Activated T-helper 1 cell treated with anti-CD3 and anti-CD28 coated beads, Interleukin-12 subunit alpha, Interleukin-12 subunit beta, Interleukin-2, Interleukin-4 antibody, amounts not matched to agents 30 ng/mL and 10 ng/mL and 1 ng/mL, durations not matched to agents 14 hours and 24 hours and 36 hours (primary cell): ENCODE results near the gene NUDT8. TPM values are rescaled to one million over a fixed set of nuclear protein-coding genes. Genes with fewer than 3 reads are reported as not detected.
A peak's percentile ranks its signal among the peaks of the same experiment; 100 is the strongest.

Experiments
- DNase-seq: peaks from one replicate; pipeline ENCODE4 v3.0.0; 2021; ENCODE audit warnings: low spot score
- H3K27ac Mint-ChIP-seq: one replicate; pipeline ENCODE4 v1.8.0; 2021; ENCODE audit warnings: mild to moderate bottlenecking, mixed read lengths
- H3K27me3 Mint-ChIP-seq: one replicate; pipeline ENCODE4 v1.8.0; 2022; ENCODE audit warnings: mild to moderate bottlenecking, moderate library complexity, mixed read lengths; ENCODE audit not compliant: insufficient read depth
- H3K36me3 Mint-ChIP-seq: one replicate; pipeline ENCODE4 v1.8.0; 2021; ENCODE audit warnings: low read depth, mixed read lengths
- H3K4me1 Mint-ChIP-seq: one replicate; pipeline ENCODE4 v1.8.0; 2021; ENCODE audit warnings: low read depth, mixed read lengths
- H3K4me3 Mint-ChIP-seq: one replicate; pipeline ENCODE4 v1.8.0; 2021; ENCODE audit warnings: mild to moderate bottlenecking, moderate library complexity, mixed read lengths
- H3K9me3 Mint-ChIP-seq: one replicate; pipeline ENCODE4 v1.8.0; 2021; ENCODE audit warnings: mixed read lengths
- intact Hi-C: fragments of 100-400 bp; cut with micrococcal nuclease; formaldehyde crosslinking; loops from one replicate; pipeline ENCODE4 v1.15.1; 2024
- total RNA-seq: library from RNA; stranded (reverse); gene quantifications from 2 replicates; pipeline ENCODE4 v1.2.3, GENCODE V29; 2022

Gene NUDT8
- total RNA-seq, 1 donor from 2014 or later: 19.9 TPM

DNA sequence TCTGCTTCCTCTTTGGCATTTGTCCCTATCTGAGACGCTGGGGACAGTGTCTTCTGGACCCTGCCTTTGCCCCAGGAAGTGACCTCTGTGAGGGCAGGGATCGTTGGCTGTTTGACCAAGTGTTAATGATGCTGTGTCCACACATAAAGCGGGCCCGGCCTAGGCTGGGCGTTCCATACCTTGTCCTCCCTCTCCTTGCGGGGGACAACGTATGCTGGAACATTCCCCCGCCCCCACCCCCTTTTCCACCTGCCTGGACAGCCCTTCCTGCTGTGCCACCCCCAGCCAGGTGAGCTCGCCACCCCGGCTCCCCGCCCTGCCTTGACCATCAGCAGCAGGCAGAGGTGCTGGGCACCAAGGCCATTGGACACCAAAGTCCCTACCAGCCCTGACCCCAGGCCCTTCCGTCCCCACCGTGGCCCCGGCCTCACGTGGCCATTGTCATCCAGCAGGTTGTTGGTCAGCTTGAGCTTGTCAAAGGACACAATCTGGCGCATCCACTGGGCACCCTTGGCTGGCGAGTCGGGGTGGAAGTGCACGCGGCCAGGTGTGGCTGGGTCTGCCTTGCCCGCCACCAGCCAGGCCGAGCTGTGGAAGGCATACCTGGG is 4.1 kb upstream of the NUDT8 start:
- no peaks in the 10 kb centered on the region for H3K36me3 Mint-ChIP-seq
- no peak for DNase-seq
- no peak overlapping the region for H3K27ac Mint-ChIP-seq
- intact Hi-C loops: no loop called here
- peaks cover 11% of the 10 kb centered on the region for H3K4me1 Mint-ChIP-seq
- H3K27me3 Mint-ChIP-seq: peaks cover 3% of the 10 kb centered on the region
- no peaks in the 10 kb centered on the region for H3K9me3 Mint-ChIP-seq
- H3K4me3 Mint-ChIP-seq: no peak overlapping the region

DNA sequence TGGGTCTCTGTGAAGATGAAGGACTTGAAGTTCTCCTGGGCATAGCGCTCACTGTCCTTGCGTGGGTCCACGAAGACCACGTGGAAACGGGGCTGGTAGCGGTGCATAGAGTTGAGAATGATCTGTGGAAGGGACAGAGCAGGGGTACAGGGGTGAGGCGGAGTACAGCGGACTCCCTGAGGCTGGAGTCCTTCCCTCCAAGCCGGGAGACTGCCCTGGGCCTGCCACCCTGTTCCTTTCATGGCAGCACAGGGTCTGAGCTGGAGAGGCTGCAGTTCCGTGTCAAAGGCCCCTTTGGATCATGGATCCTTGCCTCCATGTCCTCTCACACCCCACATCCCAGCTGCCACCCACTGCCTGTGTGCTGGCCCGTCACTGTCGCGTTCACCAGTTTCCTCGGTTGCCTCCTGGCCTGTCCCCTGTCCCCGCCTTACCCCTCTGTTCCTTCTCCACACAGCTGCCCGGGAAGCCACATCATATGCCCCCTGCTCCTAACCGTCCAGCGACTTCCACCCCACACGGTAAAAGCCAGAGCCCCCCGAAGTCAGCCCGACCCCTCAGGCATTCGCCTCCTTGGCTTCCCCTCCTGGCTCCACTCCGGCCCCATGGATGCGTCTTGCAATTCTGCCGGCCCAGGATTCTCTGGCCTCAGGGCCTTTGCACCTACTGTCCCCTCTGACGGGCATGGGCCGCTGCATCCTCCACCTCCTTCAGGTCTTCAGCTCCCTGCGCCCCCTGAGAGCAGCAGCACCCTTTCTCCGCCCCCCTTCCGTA is 3.4 kb upstream of the NUDT8 start:
- no peaks in the 10 kb centered on the region for H3K9me3 Mint-ChIP-seq
- no peak overlapping the region for H3K4me3 Mint-ChIP-seq
- no peaks in the 10 kb centered on the region for H3K36me3 Mint-ChIP-seq
- peaks cover 11% of the 10 kb centered on the region for H3K4me1 Mint-ChIP-seq
- H3K27ac Mint-ChIP-seq: no peak overlapping the region
- peaks cover 3% of the 10 kb centered on the region for H3K27me3 Mint-ChIP-seq
- no peak for DNase-seq
- intact Hi-C loops: no loop called here

- Mint-ChIP-seq H3K27ac (no peak overlapping the region), H3K4me3 (no peak overlapping the region), H3K4me1 (peaks cover 11% of the 10 kb centered on the region), H3K36me3 (no peaks in the 10 kb centered on the region), H3K27me3 (peaks cover 3% of the 10 kb centered on the region), H3K9me3 (no peaks in the 10 kb centered on the region)
- no peak for DNase-seq
- intact Hi-C loops: no loop called here
Measured at GRCh38 chr11:67632175-67632981, 2.6 kb upstream of the NUDT8 start.

DNA sequence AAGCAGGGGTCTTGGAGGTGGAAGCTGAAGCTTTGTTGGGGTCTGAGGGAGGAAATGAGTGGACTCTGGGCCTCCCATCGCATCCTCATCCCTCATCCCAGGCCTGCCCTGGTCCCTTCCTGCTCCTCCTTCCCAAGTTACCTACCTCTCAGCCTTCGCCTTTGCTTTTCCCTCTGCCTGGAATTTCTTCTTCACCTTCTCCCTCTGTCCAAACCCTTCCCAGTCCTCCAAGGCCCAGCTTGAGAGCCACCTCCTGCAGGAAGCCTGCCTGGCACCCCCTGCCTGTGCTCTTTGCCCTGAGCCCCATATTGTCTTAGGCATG is 2.1 kb upstream of the NUDT8 start:
- Mint-ChIP-seq H3K4me1 (peaks cover 6% of the 10 kb centered on the region), H3K27me3 (peaks cover 3% of the 10 kb centered on the region), H3K4me3 (peak overlapping the region; percentile 65), H3K9me3 (no peaks in the 10 kb centered on the region), H3K36me3 (no peaks in the 10 kb centered on the region), H3K27ac (no peak overlapping the region)
- intact Hi-C loops: no loop called here
- no peak for DNase-seq

GRCh38 chr11:67631411-67631810 is 1.7 kb upstream of the NUDT8 start:
- Mint-ChIP-seq H3K36me3 (no peaks in the 10 kb centered on the region), H3K27ac (no peak overlapping the region), H3K9me3 (no peaks in the 10 kb centered on the region), H3K27me3 (peaks cover 3% of the 10 kb centered on the region), H3K4me1 (peaks cover 4% of the 10 kb centered on the region), H3K4me3 (peak overlapping the region; percentile 83)
- intact Hi-C loops: no loop called here
- DNase-seq: no peak

- Mint-ChIP-seq H3K27ac (peak overlapping the region; percentile 41), H3K4me1 (peaks cover 4% of the 10 kb centered on the region)
- intact Hi-C loops: loop anchor here (1.0 kb wide), 4 partner anchors 25 to 399 kb away; partner anchors contain the start of genes CDK2AP2, NDUFS8 and NDUFV1
Measured at GRCh38 chr11:67630943-67631331, 1.2 kb upstream of the NUDT8 start.

GRCh38 chr11:67630228-67630942 is 648 bp upstream of the NUDT8 start:
- H3K9me3 Mint-ChIP-seq: no peaks in the 10 kb centered on the region
- peak; percentile 94 for DNase-seq
- H3K27me3 Mint-ChIP-seq: peaks cover 3% of the 10 kb centered on the region
- peak overlapping the region; percentile 84 for H3K4me3 Mint-ChIP-seq
- peak overlapping the region; percentile 92 for H3K27ac Mint-ChIP-seq
- peaks cover 7% of the 10 kb centered on the region for H3K4me1 Mint-ChIP-seq
- intact Hi-C loops: loop anchor here (1.0 kb wide), 4 partner anchors 24 to 400 kb away; partner anchors contain the start of genes CDK2AP2, NDUFS8 and NDUFV1
- H3K36me3 Mint-ChIP-seq: no peaks in the 10 kb centered on the region

More at GRCh38 chr11:67630943-67631331, 1.2 kb upstream of the NUDT8 start:
- DNase-seq: no peak
- Mint-ChIP-seq H3K36me3 (no peaks in the 10 kb centered on the region), H3K27me3 (peaks cover 3% of the 10 kb centered on the region), H3K4me3 (peak overlapping the region; percentile 83), H3K9me3 (no peaks in the 10 kb centered on the region)

DNA sequence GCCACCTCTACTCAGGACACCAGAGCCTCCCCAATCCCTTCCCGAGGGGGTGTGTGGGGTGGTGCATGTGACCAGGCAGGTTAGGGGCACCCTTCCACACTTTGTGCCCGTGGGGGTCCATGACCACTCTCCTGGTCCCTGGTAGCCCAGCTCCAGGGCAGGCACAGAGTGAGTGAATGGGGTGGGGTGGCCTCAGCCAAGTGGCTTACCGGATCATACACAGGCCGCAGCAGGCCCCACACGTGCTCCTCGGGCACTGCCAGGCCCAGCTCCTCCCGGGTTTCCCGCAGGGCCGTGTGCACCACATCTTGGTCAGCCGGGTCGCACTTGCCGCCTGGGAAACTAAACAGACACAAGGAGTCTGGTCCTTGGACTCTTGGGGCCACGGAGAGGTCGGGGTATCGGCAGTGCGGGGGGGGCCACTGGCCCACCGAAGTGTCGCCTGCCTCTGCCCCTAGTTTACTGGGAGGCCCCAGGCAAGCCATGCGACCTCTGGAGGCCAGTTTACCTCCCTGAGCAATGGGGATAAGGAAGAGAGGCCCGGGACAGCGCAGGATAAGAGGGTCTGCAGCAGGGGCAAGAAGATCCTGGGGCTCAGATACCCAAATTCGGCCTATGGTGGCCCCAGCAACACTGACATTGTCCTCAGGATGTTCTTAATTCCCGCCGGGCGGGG is 889 bp downstream of the NUDT8 start:
- peaks cover 10% of the 10 kb centered on the region for H3K4me1 Mint-ChIP-seq
- no peaks in the 10 kb centered on the region for H3K36me3 Mint-ChIP-seq
- no peak for DNase-seq
- intact Hi-C loops: loop anchor here (1.0 to 5.0 kb wide), 4 partner anchors 15 to 83 kb away; partner anchors contain the start of gene GSTP1
- no peaks in the 10 kb centered on the region for H3K9me3 Mint-ChIP-seq
- H3K27ac Mint-ChIP-seq: peak overlapping the region; percentile 61
- peaks cover 2% of the 10 kb centered on the region for H3K27me3 Mint-ChIP-seq
- peak overlapping the region; percentile 66 for H3K4me3 Mint-ChIP-seq

GRCh38 chr11:67627812-67628624 is 1.7 kb downstream of the NUDT8 start:
- peak overlapping the region; percentile 54 for H3K4me3 Mint-ChIP-seq
- H3K9me3 Mint-ChIP-seq: no peaks in the 10 kb centered on the region
- peaks cover 2% of the 10 kb centered on the region for H3K27me3 Mint-ChIP-seq
- peaks cover 10% of the 10 kb centered on the region for H3K4me1 Mint-ChIP-seq
- no peaks in the 10 kb centered on the region for H3K36me3 Mint-ChIP-seq
- no peak for DNase-seq
- intact Hi-C loops: loop anchor here (5.0 kb wide), 1 partner anchor 84 kb away; no protein-coding TSS in a partner anchor
- H3K27ac Mint-ChIP-seq: no peak overlapping the region

GRCh38 chr11:67627441-67627811 is 2.3 kb downstream of the NUDT8 start:
- intact Hi-C loops: loop anchor here (5.0 kb wide), 1 partner anchor 85 kb away; no protein-coding TSS in a partner anchor
- peaks cover 10% of the 10 kb centered on the region for H3K4me1 Mint-ChIP-seq
- H3K36me3 Mint-ChIP-seq: no peaks in the 10 kb centered on the region
- peaks cover 2% of the 10 kb centered on the region for H3K27me3 Mint-ChIP-seq
- H3K4me3 Mint-ChIP-seq: peak overlapping the region; percentile 54
- H3K9me3 Mint-ChIP-seq: no peaks in the 10 kb centered on the region
- no peak for DNase-seq
- no peak overlapping the region for H3K27ac Mint-ChIP-seq

DNA sequence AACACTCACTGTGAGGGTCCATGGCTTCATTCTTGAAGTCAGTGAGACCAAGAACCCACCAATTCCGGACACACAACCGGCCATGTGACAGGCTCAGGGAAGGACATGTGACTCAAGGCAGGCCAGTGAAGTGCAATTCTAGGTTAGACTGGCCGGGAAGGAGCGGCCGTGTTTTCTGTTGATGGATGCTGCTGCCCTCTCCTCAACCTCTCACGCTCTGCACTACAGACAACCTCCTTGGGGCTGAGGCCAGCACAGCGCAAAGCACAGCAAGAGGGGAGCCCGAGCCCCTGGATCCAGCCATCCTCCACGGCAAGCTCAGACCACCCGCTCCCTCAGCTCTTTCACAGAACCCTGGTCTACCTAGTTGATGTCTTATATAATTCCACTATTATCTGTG is 2.8 kb downstream of the NUDT8 start:
- intact Hi-C loops: loop anchor here (5.0 kb wide), 1 partner anchor 85 kb away; no protein-coding TSS in a partner anchor
- H3K27me3 Mint-ChIP-seq: peaks cover 2% of the 10 kb centered on the region
- no peak for DNase-seq
- peaks cover 10% of the 10 kb centered on the region for H3K4me1 Mint-ChIP-seq
- no peaks in the 10 kb centered on the region for H3K36me3 Mint-ChIP-seq
- H3K9me3 Mint-ChIP-seq: no peaks in the 10 kb centered on the region
- no peak overlapping the region for H3K27ac Mint-ChIP-seq
- H3K4me3 Mint-ChIP-seq: no peak overlapping the region
